AG08395 (cell line): ENCODE data around the gene DCAF11.
A peak's percentile ranks its signal among the peaks of the same experiment; 100 is the strongest.
"Not testable (repeated sequence)": the region's sequence is repeated elsewhere in the genome, so short reads cannot be mapped to it uniquely, and the experiment has no call there.

Experiments
- DNase-seq: peaks from one replicate; pipeline ENCODE4 v3.0.0; 2012; ENCODE audit warnings: mixed read lengths, low spot score

The DCAF11 gene

GRCh38 chr14:24096545-24097181 lies 17.9 kb upstream of the DCAF11 start:
- DNase-seq = no peak

GRCh38 chr14:24098229-24098926 lies 16.2 kb upstream of the DCAF11 start:
- no peak for DNase-seq

DNA sequence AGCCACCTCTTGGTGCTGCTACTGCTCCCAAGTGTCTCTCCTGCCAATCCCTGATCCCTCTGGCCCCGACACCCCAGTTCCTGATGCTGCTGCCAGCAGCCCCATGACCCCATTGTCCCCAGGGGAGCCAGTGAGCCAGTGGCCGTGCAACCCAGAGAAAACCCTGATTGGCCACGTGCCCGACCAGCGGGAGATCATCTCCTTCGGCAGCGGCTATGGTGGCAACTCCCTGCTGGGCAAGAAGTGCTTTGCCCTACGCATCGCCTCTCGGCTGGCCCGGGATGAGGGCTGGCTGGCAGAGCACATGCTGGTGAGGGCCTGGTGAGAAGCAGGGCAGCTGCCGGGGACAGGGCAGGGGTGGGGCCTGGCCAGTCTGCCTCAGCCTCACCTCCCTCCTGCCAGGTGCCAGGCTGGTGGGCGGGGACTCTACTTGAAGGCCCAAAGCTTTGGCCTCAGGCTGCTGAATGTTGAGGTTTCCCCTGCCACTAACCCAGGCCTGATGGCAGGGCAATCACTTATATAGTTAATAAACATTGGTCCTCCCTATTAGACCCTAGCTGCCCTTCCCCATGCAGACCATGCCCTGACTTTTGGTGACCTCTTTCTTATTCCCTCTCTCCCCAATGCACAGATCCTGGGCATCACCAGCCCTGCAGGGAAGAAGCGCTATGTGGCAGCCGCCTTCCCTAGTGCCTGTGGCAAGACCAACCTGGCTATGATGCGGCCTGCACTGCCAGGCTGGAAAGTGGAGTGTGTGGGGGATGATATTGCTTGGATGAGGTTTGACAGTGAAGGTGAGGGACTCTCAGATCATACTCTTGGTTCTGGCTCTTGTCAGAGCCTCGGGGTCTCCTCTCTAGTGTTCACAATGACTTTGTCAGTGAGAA lies 15.4 kb upstream of the DCAF11 start:
- no peak for DNase-seq

DNA sequence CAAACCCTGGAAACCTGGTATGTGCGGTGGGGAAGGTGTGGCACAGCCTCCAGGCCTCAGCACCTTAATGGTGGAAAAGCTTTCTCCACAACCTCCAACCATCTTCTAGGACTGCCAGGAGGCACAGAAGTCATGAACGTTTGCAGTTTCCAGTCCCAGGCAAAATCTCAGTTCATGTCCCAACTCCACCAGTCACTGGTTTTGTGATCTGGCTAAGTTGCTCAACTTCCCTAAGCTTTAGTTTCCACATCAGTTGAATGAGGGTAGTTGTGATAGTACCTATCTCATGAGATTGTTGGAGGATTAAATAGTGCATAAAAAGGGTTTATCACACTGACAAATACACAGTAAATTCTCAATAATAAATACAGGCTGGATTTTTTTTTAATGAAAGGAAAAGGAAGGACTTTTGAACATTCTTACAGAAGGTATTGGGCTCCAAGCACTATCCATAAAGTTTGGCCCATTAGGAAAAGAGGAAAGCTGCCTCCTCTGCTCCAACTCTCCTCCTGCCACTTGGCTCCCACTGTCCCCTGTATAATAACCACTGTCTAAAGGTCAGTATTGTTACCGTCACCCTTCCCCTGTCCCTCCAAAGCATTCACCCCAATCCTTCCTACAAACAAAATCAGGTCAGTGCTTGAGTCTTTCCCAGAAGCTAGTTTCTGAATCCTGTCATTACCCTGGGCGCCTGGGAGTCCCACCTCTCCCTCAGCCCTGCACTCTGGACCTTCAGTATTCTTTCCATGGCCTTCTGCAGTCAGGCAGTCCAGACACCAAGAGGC lies 14.2 kb upstream of the DCAF11 start:
- no peak for DNase-seq

- DNase-seq = no peak
Observed at GRCh38 chr14:24100982-24101494, 13.5 kb upstream of the DCAF11 start.

- DNase-seq = no peak
Observed at GRCh38 chr14:24102357-24103048, 12.1 kb upstream of the DCAF11 start.

- no peak for DNase-seq
Observed at GRCh38 chr14:24103451-24103850, 11.1 kb upstream of the DCAF11 start.

DNA sequence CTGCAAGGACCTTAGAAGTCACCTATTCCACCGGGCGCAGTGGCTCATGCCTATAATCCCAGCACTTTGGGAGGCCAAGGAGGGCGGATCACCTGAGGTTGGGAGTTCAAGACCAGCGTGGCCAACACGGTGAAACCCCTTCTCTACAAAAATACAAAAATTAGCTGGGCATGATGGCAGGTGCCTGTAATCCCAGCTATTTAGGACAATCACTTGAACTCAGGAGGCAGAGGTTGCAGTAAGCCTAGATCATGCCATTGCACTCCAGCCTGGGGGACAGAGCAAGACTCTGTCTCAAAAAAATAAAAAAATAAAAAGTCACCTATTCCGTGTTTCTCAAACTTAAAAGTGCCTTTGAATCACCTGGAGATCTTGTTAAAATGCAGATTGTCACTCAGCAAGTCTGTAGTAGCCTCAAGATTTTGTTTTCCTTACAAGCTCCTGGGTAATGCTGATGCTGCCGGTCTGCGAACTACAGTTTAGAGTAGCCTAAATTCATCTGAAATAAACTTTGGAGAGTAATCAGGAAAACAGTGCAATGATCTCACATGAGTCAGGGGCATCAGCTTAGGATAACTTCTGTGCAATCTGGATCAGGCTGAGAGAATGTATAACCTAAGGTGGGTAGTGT lies 8.9 kb upstream of the DCAF11 start:
- not testable (repeated sequence) for DNase-seq

- DNase-seq = no peak
Observed at GRCh38 chr14:24106672-24107271, 7.8 kb upstream of the DCAF11 start.

DNA sequence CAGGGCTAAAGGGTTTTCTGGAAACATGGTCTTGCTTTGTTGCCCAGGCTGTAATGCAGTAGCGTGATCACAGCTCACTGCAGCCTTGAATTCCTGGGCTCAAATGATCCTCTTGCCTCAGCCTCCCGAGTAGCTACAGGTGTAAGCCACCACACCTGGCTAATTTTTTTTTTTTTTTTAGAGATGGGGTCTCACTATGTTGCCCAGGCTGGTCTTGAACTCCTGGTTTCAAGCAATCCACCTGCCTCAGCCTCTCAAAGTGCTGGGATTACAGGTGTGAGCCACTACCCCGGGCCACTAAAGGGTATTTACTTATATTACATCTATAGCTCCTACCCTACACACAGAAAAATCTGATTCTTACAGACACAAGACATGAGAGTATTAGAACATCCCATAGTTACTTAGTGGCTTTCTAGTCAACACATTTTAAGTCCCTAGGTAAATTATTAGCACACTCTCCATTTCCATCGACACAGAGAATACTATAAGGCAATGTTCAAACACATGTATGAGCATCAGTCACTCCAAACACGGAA lies 6.2 kb upstream of the DCAF11 start:
- DNase-seq = no peak

GRCh38 chr14:24110060-24110459 lies 4.5 kb upstream of the DCAF11 start:
- DNase-seq = no peak

- DNase-seq = no peak
Observed at GRCh38 chr14:24110523-24110922, 4.1 kb upstream of the DCAF11 start.

DNA sequence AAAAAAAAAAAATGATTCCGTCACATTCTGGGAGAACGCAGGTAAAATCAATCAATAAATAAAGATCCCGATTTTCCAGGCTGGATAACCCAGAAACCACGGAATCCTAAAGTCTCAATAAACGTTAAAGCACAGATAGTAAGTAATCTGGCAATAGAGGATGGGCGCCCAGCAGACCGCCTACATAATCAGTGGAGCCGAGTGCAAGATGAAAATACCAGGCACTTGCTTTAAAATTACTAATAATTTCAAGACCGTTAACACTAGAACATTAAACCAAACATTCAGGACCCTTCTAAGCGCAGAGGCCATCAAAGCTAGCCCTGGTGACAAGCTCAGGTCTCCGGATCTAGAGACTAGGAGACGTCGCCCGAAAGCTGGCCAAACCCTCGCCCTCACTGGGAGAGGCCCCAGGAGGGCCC lies 1.2 kb upstream of the DCAF11 start:
- DNase-seq = no peak

- DNase-seq = peak; percentile 81
Observed at GRCh38 chr14:24113801-24114531, 611 bp upstream of the DCAF11 start.

- no peak for DNase-seq
Observed at GRCh38 chr14:24115422-24116127, 998 bp downstream of the DCAF11 start.

DNA sequence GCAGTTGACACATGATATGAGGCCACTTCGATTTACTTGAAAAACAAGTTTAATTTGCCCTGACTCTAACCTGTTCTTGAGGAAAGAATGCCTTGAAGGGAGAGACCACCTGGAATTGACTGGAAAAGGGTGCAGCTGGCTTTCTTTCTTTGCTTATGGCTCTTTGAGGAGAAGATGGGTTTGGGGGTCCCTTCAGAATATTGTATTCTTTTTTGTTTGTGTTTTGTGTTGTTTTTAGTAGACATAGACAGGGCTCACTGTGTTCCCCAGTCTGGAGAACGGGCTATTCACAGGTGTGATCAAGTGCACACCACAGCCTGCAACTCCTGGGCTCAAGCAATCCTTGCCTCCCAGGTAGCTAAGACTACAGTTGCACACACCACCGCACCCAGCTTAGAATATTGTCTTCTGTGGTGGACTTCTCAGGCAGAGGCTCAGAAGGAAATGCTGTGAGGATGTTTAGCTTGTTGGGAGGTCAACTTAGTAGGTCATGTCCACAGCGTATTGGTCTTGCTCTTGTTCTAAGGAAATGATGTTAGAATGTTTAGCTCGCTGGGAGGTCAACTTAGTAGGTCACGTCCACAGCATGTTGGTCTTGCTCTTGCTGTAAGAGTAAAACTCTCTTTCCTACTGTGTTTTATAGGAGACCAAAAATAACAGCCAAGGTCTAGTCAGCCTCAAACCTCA lies 1.7 kb downstream of the DCAF11 start:
- DNase-seq = no peak

- DNase-seq = no peak
Observed at GRCh38 chr14:24117179-24117578, 2.6 kb downstream of the DCAF11 start.

DNA sequence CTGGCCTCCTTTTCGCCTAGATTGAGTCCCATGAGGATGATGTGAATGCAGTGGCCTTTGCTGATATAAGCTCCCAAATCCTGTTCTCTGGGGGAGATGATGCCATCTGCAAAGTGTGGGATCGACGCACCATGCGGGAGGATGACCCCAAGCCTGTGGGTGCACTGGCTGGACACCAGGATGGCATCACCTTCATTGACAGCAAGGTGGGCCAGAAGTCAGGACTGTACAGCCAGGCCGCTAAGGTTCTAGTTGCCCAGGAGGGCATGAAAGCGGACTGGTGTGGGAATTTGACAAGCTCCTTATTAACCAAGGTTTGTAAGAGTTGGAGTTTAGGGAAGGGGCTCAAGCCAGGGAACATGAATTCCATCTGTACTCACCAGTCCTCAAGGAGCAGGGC lies 5.1 kb downstream of the DCAF11 start:
- no peak for DNase-seq
